Measurements from ENCODE around the gene ORM1.
"Not testable (repeated sequence)": the region's sequence is repeated elsewhere in the genome, so short reads cannot be mapped to it uniquely, and the experiment has no call there.

ORM1 gene

DNA sequence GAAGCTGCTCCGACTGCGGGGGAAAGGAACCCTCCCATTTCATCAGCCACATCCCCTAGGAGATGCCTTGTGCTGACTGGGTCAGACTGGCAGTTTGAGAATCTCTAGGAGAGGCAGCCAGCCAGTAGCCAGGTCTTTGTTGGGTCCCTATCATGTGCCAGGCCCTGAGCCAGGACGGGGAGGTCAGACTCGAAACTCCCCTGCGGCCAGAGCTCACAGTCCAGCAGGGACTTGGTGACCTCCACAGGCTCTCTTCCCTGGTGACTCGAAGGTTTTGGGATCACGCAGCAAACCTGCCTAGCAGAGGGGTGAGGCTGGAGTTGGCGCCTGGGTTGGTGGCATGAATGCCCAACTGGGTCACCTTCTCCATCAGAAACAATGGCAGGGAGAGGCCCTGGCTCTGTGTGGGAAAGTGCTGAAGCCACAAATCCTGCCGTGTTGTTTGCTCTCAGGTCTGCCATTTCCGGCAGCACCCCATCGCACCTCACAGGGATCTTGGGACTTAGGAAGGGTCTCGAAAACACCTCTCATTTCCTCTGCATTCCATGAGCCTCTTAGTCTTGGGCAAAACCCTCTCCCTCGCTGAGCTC lies 14.4 kb upstream of the ORM1 start:
- no peak for DNase-seq

- DNase-seq = no peak
These were observed 13.8 kb upstream of the ORM1 start for GRCh38 chr9:114309096-114309495.

- peak in 1 of 2 experiments; percentile 16 for DNase-seq
These were observed 12.1 kb upstream of the ORM1 start for GRCh38 chr9:114310471-114311450.

DNA sequence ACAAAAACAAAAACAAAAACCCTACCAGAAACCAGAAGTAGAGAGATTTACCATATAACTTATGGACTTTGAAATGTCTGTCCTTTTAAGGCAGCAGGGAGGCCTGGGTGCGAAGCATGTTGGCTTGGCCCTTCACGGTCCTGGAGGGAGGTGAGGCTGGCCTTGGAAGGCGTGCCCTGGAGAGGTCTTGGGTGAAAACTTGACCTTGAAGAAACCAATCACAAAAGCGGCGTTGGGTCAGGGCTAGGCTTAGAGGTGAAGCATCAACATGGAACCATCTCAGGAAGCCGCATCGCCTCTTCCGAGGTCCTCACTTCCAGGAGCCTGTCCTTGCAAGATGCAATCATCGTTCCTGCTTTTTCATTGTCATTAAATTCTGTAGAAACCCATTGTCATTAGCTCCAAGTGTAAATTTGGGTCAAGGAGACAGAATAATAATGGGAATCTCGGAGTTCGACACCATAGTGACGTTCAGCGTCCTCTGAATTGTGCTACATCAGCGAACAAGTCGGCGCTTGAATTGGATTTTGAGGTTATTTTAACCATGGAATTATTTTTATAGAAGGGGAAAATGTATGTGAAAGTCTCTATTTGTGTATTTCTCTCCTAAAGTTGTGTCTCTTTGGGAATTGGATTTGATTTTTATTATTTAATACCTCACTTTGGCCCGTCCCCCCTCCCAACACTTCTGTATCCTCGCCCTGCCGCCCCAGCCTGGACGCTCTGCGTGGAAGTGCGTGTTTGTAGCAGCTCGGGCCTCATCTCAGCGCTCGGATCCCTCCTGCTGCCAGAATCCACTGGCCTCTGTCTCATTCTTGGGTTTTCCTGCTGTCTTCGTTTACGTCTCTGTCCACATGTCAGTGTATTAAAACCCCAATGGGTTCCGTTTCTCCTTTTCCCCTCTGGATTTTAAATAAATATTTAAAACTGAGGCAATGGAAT lies 11.1 kb upstream of the ORM1 start:
- DNase-seq = no peak

DNA sequence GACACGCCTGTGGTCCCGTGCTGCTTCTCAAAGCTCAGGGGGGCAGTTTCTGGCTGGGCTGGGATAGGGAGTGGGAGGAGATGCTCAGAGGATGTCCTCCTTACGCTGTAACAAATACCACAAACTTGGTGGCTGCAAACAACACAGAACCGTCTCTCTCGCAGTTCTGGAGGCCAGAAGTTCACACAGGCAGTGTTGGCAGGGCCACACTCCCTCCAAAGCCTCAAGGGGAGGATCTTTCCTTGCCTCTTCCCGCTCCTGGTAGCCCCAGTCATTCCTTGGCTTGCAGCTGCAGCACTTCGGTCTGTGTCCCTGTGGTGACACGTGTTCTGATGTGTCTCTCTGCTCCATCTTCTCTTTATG lies 10.4 kb upstream of the ORM1 start:
- DNase-seq = no peak

DNA sequence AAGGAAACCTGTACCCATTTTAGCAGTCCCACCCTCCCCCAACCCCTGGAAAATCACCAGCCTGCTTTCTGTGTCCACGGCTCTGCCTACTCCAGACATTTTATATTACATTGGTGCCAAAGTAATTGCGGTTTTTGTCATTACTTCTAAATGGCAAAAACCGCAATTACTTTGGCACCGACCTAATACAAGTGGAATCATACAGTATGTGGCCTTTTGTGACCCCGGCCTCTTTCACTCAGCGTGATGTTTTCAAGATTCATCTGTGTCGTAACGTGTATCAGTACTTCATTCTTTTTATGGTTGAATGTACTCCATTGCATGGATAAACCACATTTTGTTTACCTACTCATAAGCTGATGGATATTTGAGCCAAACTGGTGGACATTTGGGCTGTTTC lies 9.7 kb upstream of the ORM1 start:
- DNase-seq = no peak

- DNase-seq = peak in 1 of 2 experiments; percentile 24
These were observed 8.5 kb upstream of the ORM1 start for GRCh38 chr9:114314256-114314867.

DNA sequence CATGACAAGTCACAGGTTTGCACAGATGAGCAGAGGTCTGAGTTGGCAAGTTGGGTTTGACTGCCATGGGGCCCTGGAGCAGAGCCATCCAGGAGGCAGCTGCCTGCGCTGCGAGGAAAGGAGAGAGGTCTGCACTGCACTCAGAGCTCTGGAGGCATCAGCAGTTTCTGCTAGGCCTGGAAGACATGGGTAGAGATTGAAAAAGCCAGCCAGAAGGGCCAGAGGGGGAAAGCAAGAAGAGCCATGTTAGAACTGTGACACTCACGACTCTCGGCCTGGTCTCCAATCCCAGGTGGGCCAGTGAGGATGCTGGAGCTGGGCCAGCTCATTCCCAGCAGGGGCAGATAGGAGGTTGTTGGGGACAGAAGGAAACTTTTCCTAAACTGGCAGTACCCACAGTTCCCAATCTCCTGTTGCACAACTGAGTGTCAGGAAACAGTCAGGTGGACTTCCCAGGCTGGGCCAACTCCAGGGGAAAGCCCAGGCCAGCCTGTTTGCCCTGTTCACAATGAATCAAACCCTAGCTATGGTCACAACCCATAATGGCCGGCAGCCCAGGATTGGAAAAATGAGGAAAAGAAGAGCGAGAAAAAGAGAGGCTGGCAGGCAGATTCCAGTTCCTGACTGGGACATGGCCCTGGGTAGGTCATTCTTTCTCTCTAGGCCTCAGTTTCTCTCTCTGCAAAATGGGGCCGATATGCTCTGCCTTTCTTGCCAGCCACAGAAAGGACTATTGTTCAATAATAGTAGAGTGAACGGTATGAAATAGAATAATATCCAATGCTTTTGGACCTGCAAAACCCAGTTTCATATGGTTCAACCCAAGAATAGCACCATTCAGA lies 7.8 kb upstream of the ORM1 start:
- no peak for DNase-seq

DNA sequence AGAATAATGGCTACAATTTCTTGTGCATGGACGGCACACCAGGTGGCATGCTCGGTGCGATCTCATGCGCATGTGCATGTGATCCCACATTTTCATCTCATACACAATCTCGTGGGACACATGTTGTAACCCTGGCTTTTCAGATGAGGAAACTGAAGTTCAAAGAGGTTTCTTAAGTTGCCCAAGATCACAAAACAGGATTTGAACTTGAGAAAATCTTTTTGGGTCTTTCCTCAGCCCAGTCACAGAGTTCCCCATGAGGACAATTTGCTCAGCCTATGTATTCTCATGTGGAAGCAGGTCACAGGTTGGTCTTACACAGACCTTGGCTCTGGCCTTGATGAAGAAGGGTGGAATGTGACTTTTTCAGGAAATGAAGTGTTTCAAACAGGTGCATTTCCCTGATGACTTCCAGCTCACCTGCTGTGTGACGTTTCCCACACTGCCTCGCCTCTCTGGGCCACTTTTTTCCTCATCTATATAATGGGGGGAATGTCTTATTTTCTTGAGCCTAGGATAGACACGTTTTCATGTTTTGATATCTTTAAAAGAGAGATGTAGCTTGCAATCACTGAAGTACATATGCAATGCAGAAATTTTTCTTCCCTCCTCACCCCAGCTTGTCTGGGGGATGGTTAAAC lies 7.1 kb upstream of the ORM1 start:
- DNase-seq = no peak

DNA sequence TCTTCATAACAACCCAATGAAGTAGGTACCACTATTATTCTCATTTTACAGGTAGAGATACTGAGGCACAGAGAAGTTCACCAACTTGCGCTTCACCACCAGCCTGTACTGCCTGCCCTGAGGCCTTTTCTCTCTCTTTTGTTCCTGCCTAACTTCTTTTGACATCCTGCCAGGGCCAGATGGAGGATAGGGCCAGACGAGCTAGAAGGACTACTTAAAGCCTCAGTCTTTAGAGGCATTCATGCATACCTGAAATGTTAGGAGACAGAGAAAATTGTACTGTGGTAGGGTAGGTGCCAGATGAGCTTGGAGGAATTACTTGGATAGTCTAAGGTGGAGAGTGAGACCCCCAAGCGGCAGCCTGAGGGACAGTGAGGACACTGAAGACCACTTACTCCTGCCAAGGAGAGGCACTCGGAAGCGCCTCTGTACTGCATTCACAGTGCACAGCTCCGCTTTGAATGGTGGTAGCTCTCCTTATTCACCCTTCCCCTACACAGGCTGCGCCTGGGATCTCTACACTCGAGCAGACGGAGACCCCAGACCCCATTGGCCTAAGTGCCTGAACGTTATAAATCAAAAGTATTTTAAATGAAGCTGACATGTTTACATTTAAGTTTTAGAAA lies 6.2 kb upstream of the ORM1 start:
- peak; percentile 93 to 96 for DNase-seq

DNA sequence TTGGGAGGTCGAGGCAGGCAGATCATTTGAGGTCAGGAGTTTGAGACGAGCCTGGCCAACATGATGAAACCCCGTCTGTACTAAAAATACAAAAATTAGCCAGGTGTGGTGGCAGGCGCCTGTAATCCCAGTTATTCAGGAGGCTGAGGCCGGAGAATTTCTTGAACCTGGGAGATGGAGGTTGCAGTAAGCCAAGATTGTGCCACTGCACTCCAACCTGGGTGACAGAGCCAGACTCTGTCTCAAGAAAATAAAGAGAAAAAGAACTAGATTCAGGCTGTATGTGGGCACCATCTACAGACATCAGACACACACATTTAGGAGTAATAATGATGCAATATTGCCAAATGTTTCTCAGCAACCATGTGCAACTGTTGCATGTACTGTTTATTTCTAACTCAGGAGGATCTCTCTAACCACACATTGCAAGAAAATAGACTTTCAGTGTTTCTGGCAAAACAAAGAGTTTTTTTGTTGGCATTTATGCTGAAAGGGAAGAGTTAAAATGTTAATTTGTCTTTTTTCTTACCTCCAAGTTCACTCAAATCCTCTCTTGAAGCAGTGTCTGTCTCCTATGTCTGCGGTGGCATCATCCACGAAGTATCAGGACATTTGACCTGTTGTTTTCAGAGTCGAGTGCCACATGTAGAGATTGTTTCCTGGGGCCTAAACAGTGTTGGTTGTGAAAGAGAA lies 5.1 kb upstream of the ORM1 start:
- DNase-seq = no peak

- no peak for DNase-seq
These were observed 4.5 kb upstream of the ORM1 start for GRCh38 chr9:114318416-114318815.

- peak in 1 of 2 experiments; percentile 34 for DNase-seq
These were observed 3.8 kb upstream of the ORM1 start for GRCh38 chr9:114319147-114319546.

- DNase-seq = not testable (repeated sequence)
These were observed 2.2 kb upstream of the ORM1 start for GRCh38 chr9:114320710-114321109.

DNA sequence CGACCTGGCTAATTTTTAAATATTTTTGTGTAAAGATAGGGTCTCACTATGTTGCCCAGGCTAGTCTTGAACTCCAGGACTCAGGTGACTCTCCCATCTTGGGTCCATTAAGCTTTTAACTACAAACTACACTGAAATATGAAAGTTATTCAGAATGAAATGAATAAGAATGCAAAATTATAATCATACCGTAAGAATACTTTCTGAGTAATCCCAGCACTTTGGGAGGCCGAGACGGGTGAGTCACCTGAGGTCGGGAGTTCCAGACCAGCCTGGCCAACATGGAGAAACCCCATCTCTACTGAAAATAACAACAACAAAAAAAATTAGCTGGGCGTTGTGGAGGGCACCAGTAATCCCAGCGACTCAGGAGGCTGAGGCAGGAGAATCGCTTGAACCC lies 1.1 kb upstream of the ORM1 start:
- no peak for DNase-seq

DNA sequence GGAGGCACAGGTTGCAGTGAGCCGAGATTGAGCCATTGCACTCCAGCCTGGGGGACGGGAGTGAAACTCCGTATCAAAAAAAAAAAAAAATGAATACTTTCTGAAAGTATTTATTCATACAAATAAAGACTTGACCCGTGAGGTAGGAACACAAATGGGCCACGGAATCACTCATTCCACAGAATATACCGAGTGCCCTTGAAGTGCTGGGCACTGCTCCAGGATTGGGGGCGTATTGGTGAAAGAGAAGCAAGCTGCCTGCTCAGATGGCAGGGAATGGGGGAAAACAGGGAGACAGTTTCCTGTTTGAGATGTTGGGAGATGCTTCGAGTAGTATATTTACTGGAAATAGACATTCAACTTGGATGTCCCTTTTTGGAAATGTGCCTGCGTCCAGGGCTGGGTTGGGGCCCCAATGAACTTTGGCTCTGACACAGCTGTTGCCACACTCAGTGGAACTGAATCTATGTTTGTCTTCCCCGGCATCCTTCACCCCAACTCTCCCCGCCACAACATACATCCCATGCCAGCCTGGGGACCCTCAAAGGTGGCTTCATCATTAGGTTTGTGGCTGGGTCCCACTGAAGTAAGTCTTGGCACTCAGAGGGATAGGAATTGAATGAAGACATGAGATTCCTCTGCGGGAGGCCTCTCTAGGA lies 609 bp upstream of the ORM1 start:
- not testable (repeated sequence) for DNase-seq

DNA sequence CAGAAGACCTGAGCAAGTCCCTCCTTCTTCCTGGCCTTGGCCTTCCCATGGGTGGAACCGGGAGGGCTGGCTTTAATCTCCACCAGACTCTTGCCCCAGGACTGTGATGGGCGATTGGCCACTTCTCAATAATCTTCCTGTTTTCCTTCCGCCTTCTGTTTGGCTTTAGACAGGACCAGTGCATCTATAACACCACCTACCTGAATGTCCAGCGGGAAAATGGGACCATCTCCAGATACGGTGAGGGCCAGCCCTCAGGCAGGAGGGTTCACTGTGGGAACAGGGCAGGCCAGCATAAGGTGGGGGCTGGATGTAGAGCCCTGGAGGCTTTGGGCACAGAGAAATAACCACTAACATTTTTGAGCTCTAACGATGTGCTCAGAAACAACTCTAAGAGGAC lies 951 bp downstream of the ORM1 start:
- DNase-seq = not testable (repeated sequence)

GRCh38 chr9:114324492-114324891 lies 1.6 kb downstream of the ORM1 start:
- no peak for DNase-seq

DNA sequence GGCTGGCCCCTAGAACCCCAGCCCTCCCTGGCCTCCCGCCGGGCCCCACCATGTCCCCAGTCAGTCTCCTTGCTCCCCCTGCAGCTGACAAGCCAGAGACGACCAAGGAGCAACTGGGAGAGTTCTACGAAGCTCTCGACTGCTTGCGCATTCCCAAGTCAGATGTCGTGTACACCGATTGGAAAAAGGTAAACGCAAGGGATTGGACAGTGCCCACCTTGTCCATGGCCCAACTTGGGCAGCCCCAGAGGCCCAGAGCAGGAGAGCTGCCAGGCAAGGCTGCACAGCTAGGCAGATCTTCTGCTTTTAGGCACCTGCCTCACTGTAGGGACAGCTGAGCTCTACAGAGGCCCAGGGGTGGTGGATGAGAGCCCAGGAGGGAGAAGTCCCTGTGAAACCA lies 2.1 kb downstream of the ORM1 start:
- DNase-seq = not testable (repeated sequence)
